DLD1 (cell line): ENCODE measurements around the gene CRAMP1.
"Not testable (repeated sequence)": the region's sequence is repeated elsewhere in the genome, so short reads cannot be mapped to it uniquely, and the experiment has no call there.

ENCODE experiments used
- in situ Hi-C: cut with HindIII; loops from 2 replicates; pipeline ENCODE4 v1.10.0; 2017; ENCODE audit warnings: low sequenced_read_pairs

The CRAMP1 gene

GRCh38 chr16:1676661-1677060 lies 64.5 kb downstream of the CRAMP1 start:
- in situ Hi-C loops: no loop called here

- in situ Hi-C loops: no loop called here
Observed at GRCh38 chr16:1677339-1677738, 65.2 kb downstream of the CRAMP1 start.

- in situ Hi-C loops: no loop called here
Observed at GRCh38 chr16:1677942-1678499, 65.9 kb downstream of the CRAMP1 start, which contains the start of gene JPT2. Gene JPT2, plus strand, starts transcription at chr16:1678279. Its CDS starts 34 bp downstream, at chr16:1678313.

GRCh38 chr16:1678500-1679098 lies 66.4 kb downstream of the CRAMP1 start:
- in situ Hi-C loops: no loop called here

GRCh38 chr16:1680361-1680760 lies 68.2 kb downstream of the CRAMP1 start:
- in situ Hi-C loops: no loop called here

GRCh38 chr16:1681032-1681431 lies 68.9 kb downstream of the CRAMP1 start:
- in situ Hi-C loops: no loop called here

- in situ Hi-C loops: no loop called here
Observed at GRCh38 chr16:1687427-1688316, 75.5 kb downstream of the CRAMP1 start.

- in situ Hi-C loops: no loop called here
Observed at GRCh38 chr16:1688807-1689560, 76.8 kb downstream of the CRAMP1 start.

- in situ Hi-C loops: no loop called here
Observed at GRCh38 chr16:1689853-1690252, 77.7 kb downstream of the CRAMP1 start.

- in situ Hi-C loops: no loop called here
Observed at GRCh38 chr16:1690810-1691209, 78.7 kb downstream of the CRAMP1 start.

- in situ Hi-C loops: no loop called here
Observed at GRCh38 chr16:1691276-1691675, 79.1 kb downstream of the CRAMP1 start.

- in situ Hi-C loops: no loop called here
Observed at GRCh38 chr16:1691956-1692355, 79.8 kb downstream of the CRAMP1 start.

GRCh38 chr16:1696863-1697262 lies 84.7 kb downstream of the CRAMP1 start:
- in situ Hi-C loops: no loop called here

- in situ Hi-C loops: no loop called here
Observed at GRCh38 chr16:1698680-1699079, 86.5 kb downstream of the CRAMP1 start.

GRCh38 chr16:1700246-1700645 lies 88.1 kb downstream of the CRAMP1 start:
- in situ Hi-C loops: no loop called here

- in situ Hi-C loops: no loop called here
Observed at GRCh38 chr16:1701216-1701878, 89.2 kb downstream of the CRAMP1 start.

- in situ Hi-C loops: not testable (repeated sequence)
Observed at GRCh38 chr16:1705324-1705687, 93.1 kb downstream of the CRAMP1 start.

GRCh38 chr16:1705688-1706385 lies 93.7 kb downstream of the CRAMP1 start, which contains the start of gene MAPK8IP3:
Gene MAPK8IP3, plus strand, starts transcription at chr16:1706195. Its CDS starts 145 bp downstream, at chr16:1706340.
- in situ Hi-C loops: no loop called here

- in situ Hi-C loops: no loop called here
Observed at GRCh38 chr16:1706386-1707192, 94.4 kb downstream of the CRAMP1 start.
